GM08714 (cell line): ENCODE data around the gene BMAL1.

Source experiments
- H3K4me3 ChIP-seq: fragments of 200-500 bp; sonication (Bioruptor generic); 2 replicates; pipeline ENCODE4 v1.5.1; 2014; ENCODE audit warnings: mild to moderate bottlenecking, low read length, inconsistent platforms
- ZNF274 ChIP-seq: IDR thresholded peaks from 2 replicates; pipeline ENCODE4 v1.6.1; 2012; ENCODE audit warnings: mild to moderate bottlenecking, low read depth, low read length

Gene BMAL1

GRCh38 chr11:13328286-13328685 lies 50.7 kb downstream of the BMAL1 start:
- no peak for TF ChIP-seq ZNF274
- H3K4me3 ChIP-seq = no peak overlapping the region

- no peak overlapping the region for H3K4me3 ChIP-seq
- no peak for TF ChIP-seq ZNF274
Observed at GRCh38 chr11:13329670-13330356, 52.2 kb downstream of the BMAL1 start.

- no peak for TF ChIP-seq ZNF274
- no peak overlapping the region for H3K4me3 ChIP-seq
Observed at GRCh38 chr11:13332124-13332523, 54.5 kb downstream of the BMAL1 start.

GRCh38 chr11:13333456-13333957 lies 55.9 kb downstream of the BMAL1 start:
- TF ChIP-seq ZNF274 = no peak
- no peak overlapping the region for H3K4me3 ChIP-seq

GRCh38 chr11:13334034-13334786 lies 56.6 kb downstream of the BMAL1 start:
- no peak for TF ChIP-seq ZNF274
- H3K4me3 ChIP-seq = no peak overlapping the region

- no peak overlapping the region for H3K4me3 ChIP-seq
- TF ChIP-seq ZNF274 = no peak
Observed at GRCh38 chr11:13335319-13335718, 57.7 kb downstream of the BMAL1 start.

GRCh38 chr11:13336246-13336878 lies 58.8 kb downstream of the BMAL1 start:
- no peak for TF ChIP-seq ZNF274

GRCh38 chr11:13338019-13338426 lies 60.4 kb downstream of the BMAL1 start:
- no peak for TF ChIP-seq ZNF274
- peak overlapping the region; percentile 7; the same call in 1 of the 2 replicates for H3K4me3 ChIP-seq

More at GRCh38 chr11:13336246-13336878, 58.8 kb downstream of the BMAL1 start:
- H3K4me3 ChIP-seq = no peak overlapping the region

- no peak for TF ChIP-seq ZNF274
- H3K4me3 ChIP-seq = peak overlapping the region; percentile 7; the same call in 1 of the 2 replicates
Observed at GRCh38 chr11:13338427-13339069, 61.0 kb downstream of the BMAL1 start.

- no peak for TF ChIP-seq ZNF274
- H3K4me3 ChIP-seq = no peak overlapping the region
Observed at GRCh38 chr11:13339195-13340153, 61.9 kb downstream of the BMAL1 start.

- TF ChIP-seq ZNF274 = no peak
- no peak overlapping the region for H3K4me3 ChIP-seq
Observed at GRCh38 chr11:13341026-13341425, 63.4 kb downstream of the BMAL1 start.

GRCh38 chr11:13343067-13343466 lies 65.5 kb downstream of the BMAL1 start:
- no peak overlapping the region for H3K4me3 ChIP-seq
- no peak for TF ChIP-seq ZNF274

- TF ChIP-seq ZNF274 = no peak
- no peak overlapping the region for H3K4me3 ChIP-seq
Observed at GRCh38 chr11:13343931-13344717, 66.5 kb downstream of the BMAL1 start.
